Amygdala (tissue), 56 donors: ENCODE results near the gene BCKDK.
"Not testable (repeated sequence)": the region's sequence is repeated elsewhere in the genome, so short reads cannot be mapped to it uniquely, and the experiment has no call there.

Experiments used
- DNase-seq, 56 donors: peaks; one replicate each; lab custom pipeline; 2025; lab: John Stamatoyannopoulos, UW

The BCKDK gene

DNA sequence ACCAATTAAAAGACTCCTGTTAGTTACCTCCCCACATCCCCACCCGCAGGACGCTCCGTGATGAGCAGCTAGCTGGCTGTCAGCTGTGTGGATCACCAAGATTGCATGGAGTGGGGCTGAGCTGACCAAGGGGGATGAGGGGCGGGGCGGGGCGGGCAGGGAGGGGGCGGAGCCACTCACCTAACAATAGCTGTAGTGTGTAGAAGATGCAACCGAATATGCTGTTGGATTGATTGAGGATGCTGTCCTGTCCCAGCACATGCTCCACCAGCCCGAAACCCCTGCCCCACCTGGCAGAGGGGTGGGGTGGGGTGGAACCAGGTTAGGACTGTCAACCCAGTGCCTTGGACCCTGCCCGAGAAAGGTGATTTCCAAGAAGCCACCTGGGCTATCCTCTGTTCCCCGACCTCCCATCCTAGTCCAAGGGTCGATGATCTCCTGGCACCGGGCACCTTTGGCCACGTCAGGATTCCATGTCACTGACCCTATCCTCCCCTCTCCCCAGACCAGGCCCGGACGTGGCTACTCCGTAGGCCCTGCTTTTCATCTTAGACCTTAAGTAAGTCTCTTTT lies 15.0 kb upstream of the BCKDK start:
- peak in 45 of 56 donors; percentile 9 to 78 (median 51) for DNase-seq

DNA sequence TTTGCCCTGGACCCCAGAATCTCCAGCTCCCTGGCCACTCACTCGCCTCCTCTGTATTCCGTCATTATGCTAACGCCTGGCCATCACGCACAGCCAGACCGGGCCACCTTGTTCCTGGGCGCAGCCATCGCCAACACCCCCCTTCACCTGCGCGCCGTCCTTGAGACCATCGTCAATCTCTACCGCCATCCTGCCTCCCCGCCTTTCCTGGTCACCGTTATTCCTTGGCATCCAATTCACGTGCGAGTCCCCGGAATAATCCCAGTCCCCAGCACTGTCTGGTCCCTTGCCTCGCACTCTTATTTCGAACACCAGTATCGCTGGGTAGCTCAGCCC lies 14.1 kb upstream of the BCKDK start:
- peak in 8 of 56 donors; percentile 17 to 52 (median 42) for DNase-seq

DNA sequence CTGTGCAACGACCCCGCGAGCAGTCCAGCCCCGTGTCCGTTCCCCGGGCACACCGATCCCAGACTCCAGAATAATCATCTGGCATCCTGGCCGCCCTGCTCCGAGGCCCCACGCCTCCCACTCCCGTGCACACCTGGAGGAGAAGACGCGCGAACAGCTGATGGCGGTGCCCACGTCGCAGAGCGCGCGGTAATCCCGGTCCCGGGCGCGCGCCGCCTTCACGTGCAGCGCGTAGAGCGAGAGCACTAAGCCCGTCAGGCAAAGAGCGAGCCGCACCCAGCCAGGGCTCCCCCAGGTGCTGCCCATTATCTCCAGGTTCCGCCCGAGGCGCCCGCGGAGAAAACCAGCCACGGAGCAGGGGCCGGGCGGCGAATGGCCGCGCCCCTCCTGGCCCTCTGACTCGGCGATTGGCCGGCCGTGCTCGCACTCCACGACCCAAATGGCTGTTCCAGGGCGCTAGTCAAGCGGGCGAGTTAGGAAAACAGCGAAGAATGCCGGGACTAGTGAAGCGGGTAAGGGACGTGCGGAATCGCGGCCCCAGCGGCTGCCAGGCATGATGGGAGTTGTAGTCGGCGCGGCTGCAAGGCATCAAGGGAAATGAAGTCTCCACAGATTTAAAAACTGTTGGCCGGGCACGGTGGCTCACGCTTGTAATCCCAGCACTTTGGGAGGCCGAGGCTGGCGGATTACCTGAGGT lies 13.6 kb upstream of the BCKDK start, which contains the start of gene VKORC1:
Gene VKORC1 (minus strand): TSS at position 374 of the 697 bp plus-strand sequence. CDS start 68 bp downstream, at position 306.
- peak in 55 of 56 donors; percentile 26 to 96 (median 89) for DNase-seq

DNA sequence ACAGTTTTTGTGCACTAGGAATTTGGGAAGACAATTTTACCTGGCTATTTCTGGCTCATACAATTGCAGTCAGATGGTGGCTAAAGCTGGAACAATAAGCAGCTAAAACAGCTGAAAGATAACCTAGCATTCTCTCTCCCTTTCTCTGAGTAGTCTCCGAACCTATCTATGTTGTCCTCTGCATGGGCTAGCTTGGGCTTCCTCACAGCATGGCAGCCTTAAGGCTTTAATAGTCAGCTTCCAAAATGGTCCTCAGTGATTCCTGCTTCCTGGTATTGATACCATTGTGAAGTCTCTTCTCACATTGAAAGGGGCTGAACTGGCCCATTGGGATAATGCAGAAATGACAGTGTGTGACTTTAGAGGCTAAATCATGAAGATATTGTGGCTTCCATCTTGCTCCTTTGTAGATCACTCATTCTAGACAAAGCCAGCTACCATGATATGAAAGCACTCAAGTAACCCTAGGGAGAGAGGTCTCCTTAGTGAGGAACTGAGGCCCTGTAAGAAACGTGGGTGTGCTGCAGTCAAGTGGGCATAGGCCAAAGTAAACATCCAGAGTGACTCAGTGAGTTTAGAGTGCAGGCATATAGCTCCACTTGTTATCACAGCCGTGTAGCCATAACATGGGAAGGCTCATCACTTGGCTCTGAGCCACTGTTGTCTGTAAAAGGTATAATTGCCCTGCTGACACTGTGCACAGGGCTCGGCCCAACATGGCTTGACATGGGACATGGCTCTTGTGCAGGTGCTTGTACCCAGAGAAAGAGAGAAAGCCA lies 8.1 kb upstream of the BCKDK start:
- DNase-seq: no peak

DNA sequence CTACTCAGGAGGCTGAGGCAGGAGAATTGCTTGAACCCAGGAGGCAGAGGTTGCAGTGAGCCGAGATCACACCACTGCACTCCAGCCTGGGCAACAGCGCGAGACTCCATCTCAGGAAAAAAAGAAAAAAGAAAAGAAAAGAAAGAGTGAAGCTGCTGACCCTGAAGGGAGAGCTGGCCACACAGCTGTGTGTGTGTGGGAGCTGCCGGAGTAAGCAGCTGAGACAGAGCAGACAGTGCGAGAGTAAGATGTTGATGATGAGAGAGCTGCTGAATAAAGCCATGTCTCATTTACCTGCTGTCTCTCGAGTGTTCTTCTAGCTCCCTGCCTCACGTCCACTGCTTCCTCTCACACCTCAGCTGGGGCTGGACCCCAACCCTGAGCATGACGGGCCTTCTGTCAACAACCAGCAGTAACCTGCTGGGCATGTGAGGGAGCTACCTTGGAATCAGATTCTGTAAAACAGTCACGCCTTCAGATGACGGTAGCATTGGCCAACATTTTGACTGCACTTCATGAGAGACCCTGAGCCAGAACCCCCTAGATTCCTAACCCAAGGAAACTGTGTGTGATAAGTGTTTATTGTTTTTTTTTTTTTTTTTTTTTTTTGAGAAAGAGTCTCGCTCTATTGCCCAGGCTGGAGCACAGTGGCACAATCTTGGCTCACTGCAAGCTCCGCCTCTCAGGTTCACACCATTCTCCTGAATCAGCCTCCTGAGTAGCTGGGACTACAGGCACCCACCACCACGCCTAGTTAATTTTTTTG lies 7.1 kb upstream of the BCKDK start:
- not testable (repeated sequence) for DNase-seq

DNA sequence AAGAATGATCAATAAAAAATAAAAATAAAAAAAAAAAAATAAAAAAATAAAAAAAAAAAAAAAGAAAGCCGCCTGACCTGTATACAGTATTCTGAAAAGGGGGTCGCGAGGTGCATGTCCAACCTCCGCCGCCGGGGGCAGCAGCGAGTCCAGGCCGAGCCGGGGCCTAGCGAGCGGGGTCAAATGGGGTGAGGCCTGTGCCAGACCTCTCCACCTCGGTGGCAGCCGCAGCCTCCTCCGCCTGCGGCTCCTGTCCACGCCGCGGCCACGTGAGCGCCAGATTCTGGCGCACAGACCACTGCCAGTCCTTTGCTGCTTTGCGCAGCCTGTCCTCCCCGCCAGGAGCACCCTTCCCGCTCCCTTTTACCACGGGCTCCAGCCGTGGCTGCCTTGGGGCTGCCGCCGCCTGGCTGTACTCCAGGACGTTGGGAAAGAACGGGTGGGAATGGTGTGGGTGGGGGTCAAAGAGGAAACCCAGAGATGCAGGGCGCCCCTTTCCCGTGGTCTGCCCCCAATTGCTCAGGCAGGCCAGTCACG lies 2.4 kb upstream of the BCKDK start:
- DNase-seq: peak in 49 of 56 donors; percentile 14 to 85 (median 49)

DNA sequence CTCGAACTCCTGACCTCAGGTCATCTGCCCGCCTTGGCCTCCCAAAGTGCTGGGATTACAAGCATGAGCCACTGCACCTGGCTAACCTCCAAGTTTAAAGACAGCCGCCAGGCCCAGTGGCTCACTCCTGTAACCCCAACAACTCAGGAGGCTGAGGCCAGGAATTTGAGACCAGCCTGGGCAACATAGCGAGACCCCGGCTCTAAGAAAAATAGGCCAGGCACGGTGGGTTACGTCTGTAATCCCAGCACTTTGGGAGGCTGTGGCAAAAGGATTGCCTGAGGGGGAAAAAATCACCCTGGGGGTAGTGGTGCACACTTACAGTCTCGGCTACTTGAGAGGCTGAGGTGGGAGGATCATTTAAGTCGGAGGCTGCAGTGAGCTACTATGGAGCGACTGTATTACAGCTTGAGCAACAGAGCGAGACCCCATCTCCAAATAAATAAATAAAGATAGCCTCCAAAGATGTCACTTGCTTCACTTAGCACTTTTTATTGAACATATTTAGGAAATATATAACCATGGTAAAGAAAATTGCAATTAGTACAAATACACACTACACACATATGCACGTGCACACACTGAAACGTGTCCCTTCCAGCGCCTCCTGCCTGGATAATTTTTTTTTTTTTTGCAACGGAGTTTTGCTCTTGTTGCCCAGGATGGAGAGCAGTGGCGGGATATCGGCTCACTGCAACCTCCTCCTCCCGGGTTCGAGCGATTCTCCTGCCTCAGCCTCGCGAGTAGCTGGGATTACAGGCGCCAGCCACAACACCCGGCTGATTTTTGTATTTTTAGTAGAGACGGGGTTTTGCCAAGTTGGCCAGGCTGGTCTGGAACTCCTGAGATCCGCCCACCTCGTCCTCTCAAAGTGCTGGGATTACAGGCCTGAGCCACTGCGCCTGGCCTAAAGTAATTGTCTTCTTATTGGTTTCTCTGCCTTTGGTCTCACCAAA lies 1.4 kb upstream of the BCKDK start:
- DNase-seq: no peak

DNA sequence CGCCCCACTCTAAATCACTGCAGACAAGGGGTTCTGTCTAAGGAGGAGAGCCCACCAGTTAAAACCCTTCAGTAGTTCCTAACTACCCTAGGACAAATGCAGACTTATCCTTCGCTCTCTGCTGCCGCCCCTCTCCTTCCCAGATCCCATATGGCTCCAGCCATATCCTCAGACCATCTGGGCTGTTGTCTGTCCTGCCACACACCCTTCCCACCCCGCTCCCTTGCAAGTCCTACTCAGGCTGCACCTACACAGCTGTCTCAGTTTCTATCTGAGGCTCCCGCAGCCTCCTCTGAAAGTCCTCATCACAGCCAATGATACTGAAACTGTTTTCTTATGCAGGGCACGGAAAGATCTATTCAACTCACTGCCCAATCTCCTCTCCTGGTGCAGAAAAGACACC lies 720 bp upstream of the BCKDK start:
- peak in 1 of 56 donors; percentile 2 for DNase-seq

DNA sequence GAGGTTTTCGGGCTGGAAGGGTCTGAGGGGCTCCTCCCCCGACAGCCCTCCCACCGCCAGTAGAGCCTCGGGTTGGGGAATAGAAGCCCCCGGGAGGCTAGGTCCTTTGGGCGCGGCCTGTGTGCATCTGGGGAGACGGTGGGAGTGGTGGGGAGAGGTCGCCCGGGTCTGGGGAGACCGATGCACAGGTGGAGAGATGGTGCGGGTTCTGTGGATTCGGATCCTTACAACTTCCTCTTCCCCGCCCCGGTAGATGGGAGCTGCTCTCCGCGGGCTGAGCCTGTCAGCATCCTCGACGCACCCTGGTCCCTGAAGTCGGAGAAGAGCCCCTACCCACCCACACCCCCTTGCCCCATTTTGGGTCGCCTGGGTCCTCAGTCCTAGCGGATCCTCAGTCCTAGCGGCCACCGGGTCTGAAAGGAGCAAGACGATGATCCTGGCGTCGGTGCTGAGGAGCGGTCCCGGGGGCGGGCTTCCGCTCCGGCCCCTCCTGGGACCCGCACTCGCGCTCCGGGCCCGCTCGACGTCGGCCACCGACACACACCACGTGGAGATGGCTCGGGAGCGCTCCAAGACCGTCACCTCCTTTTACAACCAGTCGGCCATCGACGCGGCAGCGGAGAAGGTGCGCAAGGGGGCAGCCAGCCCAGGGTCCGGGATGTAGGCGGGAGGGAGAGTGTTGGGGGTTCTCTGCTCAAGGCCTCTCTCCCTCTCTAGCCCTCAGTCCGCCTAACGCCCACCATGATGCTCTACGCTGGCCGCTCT lies 790 bp downstream of the BCKDK start:
- no peak for DNase-seq

DNA sequence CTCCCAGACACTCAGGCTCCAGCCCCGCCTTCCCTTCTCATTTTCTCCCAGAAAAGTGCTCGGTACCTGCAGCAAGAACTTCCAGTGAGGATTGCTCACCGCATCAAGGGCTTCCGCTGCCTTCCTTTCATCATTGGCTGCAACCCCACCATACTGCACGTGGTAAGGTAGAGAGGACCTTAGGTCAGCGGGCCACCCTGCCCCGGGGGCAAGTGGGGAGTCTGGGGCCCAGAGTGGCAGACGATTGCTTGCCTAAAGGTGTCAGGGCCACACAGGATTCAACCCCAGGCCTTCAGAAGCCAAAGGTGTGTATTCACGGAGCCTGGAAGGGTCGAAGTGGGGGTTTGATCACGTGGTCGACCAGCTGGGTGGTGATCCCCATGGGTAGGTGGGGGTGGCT lies 1.4 kb downstream of the BCKDK start:
- no peak for DNase-seq

DNA sequence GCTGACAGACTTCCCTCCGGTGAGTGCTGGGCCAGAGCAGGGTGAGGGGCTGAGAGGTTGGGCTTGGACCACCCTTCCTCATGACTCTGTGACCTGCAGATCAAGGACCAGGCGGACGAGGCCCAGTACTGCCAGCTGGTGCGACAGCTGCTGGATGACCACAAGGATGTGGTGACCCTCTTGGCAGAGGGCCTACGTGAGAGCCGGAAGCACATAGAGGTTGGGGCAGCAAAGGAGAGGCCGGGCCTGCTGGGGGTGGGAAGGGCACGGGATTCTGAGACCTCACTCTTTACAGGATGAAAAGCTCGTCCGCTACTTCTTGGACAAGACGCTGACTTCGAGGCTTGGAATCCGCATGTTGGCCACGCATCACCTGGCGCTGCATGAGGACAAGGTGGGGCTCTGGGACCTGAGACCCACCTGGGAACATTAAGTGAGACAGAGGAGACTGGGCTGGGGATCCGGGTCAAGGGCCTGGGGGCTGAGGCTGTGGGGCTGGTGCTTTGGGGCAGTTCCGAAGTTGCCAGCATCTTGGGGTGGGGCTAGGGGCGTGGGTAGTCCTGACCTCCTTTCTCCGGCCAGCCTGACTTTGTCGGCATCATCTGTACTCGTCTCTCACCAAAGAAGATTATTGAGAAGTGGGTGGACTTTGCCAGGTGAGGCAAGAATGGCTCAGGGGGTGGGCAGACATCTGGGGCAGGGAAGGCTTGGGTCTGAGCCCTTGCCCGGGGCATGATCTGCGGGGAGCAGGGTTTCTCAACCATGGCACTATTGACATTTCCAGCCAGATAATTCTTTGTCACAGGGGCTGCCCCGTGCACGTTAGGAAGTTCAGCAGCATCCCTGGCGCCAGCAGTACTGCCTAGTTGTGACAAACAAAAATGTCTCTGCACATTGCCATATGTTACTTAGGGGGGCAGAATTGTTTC lies 2.2 kb downstream of the BCKDK start:
- no peak for DNase-seq

DNA sequence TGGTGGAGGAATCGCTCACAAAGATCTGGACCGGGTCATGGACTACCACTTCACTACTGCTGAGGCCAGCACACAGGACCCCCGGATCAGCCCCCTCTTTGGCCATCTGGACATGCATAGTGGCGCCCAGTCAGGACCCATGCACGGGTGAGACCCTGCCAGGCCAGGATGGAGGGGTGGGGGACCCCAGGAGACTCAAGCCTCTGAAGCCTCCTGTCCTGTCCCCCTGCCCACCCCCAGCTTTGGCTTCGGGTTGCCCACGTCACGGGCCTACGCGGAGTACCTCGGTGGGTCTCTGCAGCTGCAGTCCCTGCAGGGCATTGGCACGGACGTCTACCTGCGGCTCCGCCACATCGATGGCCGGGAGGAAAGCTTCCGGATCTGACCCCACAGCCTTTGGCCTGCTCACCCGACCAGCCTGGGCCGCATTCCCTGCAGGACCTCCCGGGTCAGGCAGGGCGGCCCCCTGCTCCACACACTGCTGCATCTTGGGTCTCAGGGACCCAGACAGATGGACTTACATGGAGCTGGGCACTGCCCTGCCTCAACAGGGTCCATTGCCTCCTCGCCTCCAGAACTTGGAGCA lies 3.8 kb downstream of the BCKDK start:
- DNase-seq: no peak

DNA sequence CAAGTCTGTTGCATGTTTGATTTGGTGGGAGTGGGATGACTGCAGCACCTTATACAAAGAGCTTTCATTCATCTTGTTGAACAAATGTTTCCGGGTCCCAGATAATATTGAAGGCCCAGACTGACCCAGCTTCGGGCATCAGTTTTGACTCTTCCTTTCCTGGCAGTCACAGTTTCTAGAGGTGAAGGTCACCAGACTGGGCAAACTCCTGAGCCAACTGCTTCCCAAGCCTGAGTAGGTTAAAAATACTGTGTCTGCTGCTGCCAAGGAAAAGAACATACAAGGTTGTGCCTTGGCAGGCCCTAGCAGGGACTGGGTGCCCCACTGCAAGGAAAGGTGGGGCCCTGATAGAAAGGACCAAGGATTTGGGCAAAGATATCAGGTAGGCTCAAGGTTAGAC lies 4.5 kb downstream of the BCKDK start:
- no peak for DNase-seq

DNA sequence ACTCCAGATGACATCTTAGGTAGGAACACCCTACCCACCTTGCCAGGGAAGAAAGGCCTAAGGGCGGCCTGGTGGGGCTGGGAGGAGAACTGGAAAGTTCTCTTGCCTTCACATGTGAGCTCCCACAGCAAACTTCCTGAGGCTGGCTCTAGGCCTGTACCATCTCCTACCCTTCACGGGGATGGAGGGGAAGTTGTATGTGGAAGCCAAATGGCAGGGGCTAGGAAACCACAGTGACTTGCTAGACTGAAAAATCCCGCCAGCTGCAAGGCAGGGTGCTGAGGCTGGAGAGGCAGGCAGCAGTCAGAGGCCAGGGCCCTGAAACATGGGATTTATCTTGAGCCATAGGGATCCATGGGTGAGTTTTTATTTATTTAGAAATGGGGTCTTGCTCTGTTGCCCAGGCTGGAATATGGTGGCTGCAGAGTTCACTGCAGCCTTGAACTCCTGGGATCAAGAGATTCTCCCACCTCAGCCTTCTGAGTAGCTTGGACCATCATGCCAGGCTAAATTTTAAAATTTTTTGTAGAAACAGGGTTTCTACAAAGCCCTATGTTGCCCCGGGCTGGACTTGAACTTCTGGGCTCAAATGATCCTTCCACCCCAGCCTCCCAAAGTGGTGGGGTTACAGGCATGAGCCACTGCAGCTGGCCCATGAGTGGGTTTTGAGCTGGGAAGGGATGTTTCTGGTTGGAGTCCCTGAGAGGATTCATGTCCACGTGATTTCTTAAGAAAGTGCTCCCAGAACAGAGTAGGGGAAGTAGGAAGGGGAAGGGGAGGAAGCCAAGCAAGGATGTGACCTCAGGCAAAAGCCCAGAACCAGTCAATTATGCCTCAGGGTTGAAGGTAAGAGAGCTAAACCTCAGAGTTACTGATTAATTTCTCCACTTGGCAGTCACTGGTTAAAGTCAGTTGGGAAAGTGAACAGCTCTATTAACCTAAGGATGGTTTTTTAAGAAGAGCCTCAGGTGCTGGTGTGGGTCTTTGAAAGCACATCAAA lies 5.2 kb downstream of the BCKDK start:
- peak in 1 of 56 donors; percentile 22 for DNase-seq

DNA sequence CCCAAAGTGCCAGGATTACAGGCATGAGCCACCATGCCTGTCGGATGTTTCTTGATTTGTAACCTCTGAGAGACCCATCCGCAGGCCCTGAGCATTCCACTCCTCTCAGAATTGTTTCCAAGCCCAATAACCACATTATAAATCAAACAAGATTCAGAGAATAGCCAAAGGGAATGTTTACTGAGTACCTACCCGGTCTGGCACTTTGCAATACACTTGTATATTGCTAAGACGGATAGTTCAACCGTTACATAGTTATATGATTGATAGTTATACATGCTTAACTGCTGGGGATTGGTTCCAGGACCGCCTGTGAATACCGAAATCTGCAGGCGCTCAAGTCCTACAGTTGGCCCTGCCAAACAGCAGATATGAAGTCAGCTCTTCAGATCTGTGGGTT lies 6.3 kb downstream of the BCKDK start:
- no peak for DNase-seq
